ENCODE results near the gene RGS17. TPM values are rescaled to one million over a fixed set of nuclear protein-coding genes. Genes with fewer than 3 reads are reported as not detected.

Gene RGS17
- total RNA-seq, 1 experiment from 2014 or later = 3.2 TPM

DNA sequence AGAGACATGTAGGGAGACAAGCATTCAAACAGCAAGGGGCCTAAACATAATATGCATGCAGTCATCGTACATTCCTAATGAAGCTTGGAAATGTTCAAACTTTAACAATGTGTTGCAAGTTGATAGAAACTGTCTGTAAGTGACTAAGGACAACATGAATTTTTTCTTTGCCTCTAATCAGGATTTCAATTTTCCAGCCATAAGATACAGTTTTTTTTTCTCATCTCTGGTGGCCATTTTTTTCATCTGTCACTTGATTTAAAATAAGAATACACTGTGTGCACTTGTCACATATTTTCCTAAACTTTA lies 106.4 kb downstream of the RGS17 start:
- no peaks in the 10 kb centered on the region for H3K79me2 ChIP-seq (ENCODE audit: insufficient read depth, low read length)
- Mint-ChIP-seq H3K4me1 (no peaks in the 10 kb centered on the region), H3K36me3 (ENCODE audit: insufficient read depth in 1 of 3, low read depth in 3 of 3) (peaks cover 0 to 5% (median 0%) of the 10 kb centered on the region in 3 experiments; a peak in 1 of 7 replicates), H3K4me3 (no peak overlapping the region), H3K27ac (no peak overlapping the region), H3K27me3 (ENCODE audit: low read depth) (no peaks in the 10 kb centered on the region), H3K9me3 (no peaks in the 10 kb centered on the region)
- no peaks in the 10 kb centered on the region for H3K27me3 ChIP-seq (ENCODE audit: insufficient read depth, low read length)
- no peak for DNase-seq
- no peak overlapping the region for H2BK15ac ChIP-seq (ENCODE audit: low read depth, low read length)
- no CpG with 5 or more reads among the region's 1 CpG for WGBS (ENCODE audit: extremely low coverage, insufficient read length, low lambda C conversion rate)
- H4K8ac ChIP-seq (replicated peaks; ENCODE audit: insufficient read length, low read depth, low read length) = no peak overlapping the region
- no peak overlapping the region for H3K14ac ChIP-seq (ENCODE audit: insufficient read depth, low read length)
- H3K79me1 ChIP-seq (ENCODE audit: insufficient read depth, low read depth, low read length, poor library complexity, severe bottlenecking) = no peaks in the 10 kb centered on the region
- H4K91ac ChIP-seq (ENCODE audit: insufficient read length, low read depth, low read length) = no peak overlapping the region
- H3K56ac ChIP-seq (ENCODE audit: insufficient read length, low read depth, low read length) = no peak overlapping the region
- no peaks in the 10 kb centered on the region for H3K9me3 ChIP-seq (ENCODE audit: control insufficient read depth, low read depth, low read length)
- H2AK5ac ChIP-seq (ENCODE audit: insufficient read length, low read length) = no peak overlapping the region
- no peak overlapping the region for H2BK12ac ChIP-seq (ENCODE audit: insufficient read length, low read depth, low read length)
- H3K23ac ChIP-seq (ENCODE audit: insufficient read length, low read depth, low read length) = no peak overlapping the region
- H3K23me2 ChIP-seq (ENCODE audit: insufficient read length, low read depth, low read length, poor library complexity, severe bottlenecking) = no peaks in the 10 kb centered on the region
- H3K4me2 ChIP-seq (ENCODE audit: insufficient read depth, insufficient read length, low read length) = no peak overlapping the region
- H3K4me1 ChIP-seq (ENCODE audit: insufficient read depth, low read length) = no peaks in the 10 kb centered on the region
- no peak overlapping the region for H3K4ac ChIP-seq (ENCODE audit: low read depth, low read length)
- no peak overlapping the region for H3K18ac ChIP-seq (ENCODE audit: insufficient read length, low read depth, low read length)
- no peak overlapping the region for H3K27ac ChIP-seq (ENCODE audit: insufficient read length, low read depth, low read length)
- H4K20me1 ChIP-seq (ENCODE audit: control insufficient read depth, insufficient read depth, insufficient read length) = no peaks in the 10 kb centered on the region
- no peak overlapping the region for H3K9ac ChIP-seq (ENCODE audit: extremely low read depth, insufficient read length, low read length)
- no peak overlapping the region for H2BK5ac ChIP-seq (ENCODE audit: insufficient read length, low read length)
- no peak overlapping the region for H2BK120ac ChIP-seq (ENCODE audit: low read depth, low read length, poor library complexity, severe bottlenecking)
- H3T11ph ChIP-seq (ENCODE audit: low read length) = no peak overlapping the region
- TF ChIP-seq, protein P1, sequence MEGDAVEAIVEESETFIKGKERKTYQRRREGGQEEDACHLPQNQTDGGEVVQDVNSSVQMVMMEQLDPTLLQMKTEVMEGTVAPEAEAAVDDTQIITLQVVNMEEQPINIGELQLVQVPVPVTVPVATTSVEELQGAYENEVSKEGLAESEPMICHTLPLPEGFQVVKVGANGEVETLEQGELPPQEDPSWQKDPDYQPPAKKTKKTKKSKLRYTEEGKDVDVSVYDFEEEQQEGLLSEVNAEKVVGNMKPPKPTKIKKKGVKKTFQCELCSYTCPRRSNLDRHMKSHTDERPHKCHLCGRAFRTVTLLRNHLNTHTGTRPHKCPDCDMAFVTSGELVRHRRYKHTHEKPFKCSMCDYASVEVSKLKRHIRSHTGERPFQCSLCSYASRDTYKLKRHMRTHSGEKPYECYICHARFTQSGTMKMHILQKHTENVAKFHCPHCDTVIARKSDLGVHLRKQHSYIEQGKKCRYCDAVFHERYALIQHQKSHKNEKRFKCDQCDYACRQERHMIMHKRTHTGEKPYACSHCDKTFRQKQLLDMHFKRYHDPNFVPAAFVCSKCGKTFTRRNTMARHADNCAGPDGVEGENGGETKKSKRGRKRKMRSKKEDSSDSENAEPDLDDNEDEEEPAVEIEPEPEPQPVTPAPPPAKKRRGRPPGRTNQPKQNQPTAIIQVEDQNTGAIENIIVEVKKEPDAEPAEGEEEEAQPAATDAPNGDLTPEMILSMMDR (conservative IDR thresholded peaks at IDR 0.05) = peak; percentile 9; the same call in 1 of the 3 replicates
- no peak overlapping the region for H2AFZ ChIP-seq (ENCODE audit: low read length)
- H4K5ac ChIP-seq (ENCODE audit: insufficient read length, low read depth, low read length) = no peak overlapping the region
- no peak overlapping the region for H2BK20ac ChIP-seq (ENCODE audit: low read depth, low read length, poor library complexity, severe bottlenecking)
